Activated CD8-positive, alpha-beta memory T cell treated with anti-CD3 and anti-CD28 coated beads, Interleukin-2, amount 50 U/mL, for 24 hours (primary cell): ENCODE results near the gene CLNK.

Source experiments
- DNase-seq: peaks from one replicate; pipeline ENCODE4 v3.0.0-alpha.2; 2020; ENCODE audit errors: extremely low read depth

CLNK gene

GRCh38 chr4:10701702-10702460, 17.3 kb upstream of the CLNK start:
- no peak for DNase-seq

- DNase-seq, result no peak
Measured at GRCh38 chr4:10701161-10701560, 16.6 kb upstream of the CLNK start.

DNA sequence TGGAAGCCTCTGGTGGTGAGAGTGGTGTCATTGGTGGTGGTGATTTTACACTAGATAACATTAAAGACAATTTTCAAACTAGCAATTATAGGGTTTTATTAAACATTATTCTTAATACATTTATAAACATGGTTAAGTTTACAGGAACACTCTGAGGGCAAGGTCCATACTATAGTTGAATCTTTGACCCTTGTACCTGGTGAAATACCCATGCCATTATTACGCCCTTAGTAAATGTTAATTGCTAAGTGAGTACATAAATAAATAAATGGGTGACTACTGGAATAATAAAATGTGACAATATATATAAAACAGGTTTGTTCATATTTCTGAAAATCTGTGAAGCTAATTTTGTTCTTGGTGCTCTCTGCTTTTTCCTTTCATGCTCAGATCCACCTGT, 13.6 kb upstream of the CLNK start:
- DNase-seq, result no peak

DNA sequence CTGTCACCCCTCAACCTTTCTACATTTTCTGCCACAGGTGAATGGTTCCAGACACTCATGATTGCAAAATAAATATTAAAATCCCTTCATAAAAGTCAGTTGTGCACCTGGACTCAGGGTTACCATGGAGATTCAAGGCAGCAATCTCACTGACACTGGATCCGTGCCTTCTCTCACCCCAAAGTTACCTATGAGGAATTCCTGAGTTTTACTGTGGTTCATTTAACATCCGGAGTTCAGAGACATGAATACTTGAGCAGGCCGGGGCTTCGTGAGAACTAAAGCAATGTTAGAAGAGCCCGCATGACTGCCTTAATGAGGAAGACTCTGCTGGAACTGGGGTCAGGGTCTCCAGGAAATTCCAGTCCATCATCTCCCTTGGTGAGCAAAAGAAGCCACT, 12.5 kb upstream of the CLNK start:
- no peak for DNase-seq

DNA sequence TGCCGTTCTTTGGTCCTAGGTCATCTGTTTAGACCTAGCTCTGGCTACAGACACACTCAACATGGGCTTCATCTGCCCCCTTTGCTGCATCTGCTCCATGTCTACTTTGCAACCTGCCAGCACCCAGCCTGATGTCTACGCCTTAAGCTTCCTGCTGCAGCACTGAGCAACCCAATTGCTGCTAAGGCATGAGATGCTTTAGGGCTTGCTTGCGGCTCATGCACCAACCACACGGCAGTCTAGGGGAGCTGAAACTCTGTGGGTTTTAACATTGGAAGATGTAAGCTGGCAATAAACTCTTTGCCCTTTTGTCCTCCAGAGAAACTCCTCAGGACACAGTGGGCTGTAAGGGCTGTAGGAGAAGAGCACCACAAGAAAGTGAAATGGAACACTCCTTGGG, 11.7 kb upstream of the CLNK start:
- no peak for DNase-seq

GRCh38 chr4:10694828-10695209, 10.3 kb upstream of the CLNK start:
- DNase-seq, result no peak

- no peak for DNase-seq
Measured at GRCh38 chr4:10694151-10694827, 9.7 kb upstream of the CLNK start.

DNA sequence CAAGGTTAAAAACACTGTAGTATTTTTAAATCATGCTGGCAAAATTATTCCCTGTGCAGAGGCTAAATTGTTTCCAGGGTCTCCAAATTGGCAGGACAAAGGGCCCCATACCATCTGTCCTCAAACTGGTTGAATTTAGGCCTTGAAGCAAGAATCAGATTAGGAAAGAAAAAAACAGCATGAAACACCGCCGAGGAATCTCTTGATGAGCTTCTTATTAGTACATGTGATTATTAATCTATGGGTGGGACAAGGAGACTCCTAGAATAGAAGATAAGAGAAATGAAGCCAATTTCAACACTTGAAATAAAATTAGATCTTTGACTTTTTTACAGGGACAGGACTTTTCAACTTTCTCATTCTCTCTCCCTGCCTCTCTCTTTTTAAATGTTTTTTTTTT, 7.1 kb upstream of the CLNK start:
- DNase-seq, result no peak

- DNase-seq, result no peak
Measured at GRCh38 chr4:10690185-10690907, 5.8 kb upstream of the CLNK start.

DNA sequence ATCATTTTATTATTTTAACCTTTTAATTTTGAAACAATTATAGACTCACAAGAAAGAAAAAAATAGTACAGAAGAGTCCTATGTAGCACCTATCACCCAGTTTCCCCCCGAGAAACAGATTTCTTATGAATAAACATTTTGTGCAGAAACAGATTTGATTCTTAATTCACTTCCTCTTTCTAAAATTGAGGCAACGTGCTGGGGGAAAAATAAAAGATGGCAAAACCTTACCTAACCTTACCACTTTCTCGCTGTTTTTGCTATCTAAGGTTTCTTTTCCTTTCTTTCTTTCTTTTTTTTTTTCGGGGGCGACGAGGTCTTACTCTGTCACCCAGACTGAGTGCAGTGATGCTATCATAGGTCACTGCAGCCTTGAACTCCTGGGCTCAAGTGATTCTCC, 4.3 kb upstream of the CLNK start:
- DNase-seq, result no peak

DNA sequence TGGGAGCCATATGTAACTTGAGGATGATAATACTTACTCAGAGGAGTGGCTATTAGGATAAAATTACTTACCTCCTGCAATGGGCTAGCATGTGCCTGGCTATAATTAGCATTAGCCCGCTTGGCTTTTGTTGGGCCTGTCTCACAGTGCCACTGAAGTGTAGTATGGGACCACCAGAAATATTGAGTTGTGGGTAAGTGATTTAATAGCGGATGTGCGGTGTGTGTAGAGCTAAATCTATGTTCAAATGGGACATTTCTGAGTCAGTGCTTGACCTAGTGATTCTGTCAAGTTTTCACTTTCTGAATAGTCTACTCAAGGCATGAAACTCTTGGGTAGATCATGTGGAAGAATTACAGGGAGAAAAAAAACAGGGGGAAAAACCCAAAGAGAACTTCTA, 3.5 kb upstream of the CLNK start:
- no peak for DNase-seq

- no peak for DNase-seq
Measured at GRCh38 chr4:10687526-10687925, 3.0 kb upstream of the CLNK start.

GRCh38 chr4:10682397-10682796, 2.2 kb downstream of the CLNK start:
- no peak for DNase-seq

DNA sequence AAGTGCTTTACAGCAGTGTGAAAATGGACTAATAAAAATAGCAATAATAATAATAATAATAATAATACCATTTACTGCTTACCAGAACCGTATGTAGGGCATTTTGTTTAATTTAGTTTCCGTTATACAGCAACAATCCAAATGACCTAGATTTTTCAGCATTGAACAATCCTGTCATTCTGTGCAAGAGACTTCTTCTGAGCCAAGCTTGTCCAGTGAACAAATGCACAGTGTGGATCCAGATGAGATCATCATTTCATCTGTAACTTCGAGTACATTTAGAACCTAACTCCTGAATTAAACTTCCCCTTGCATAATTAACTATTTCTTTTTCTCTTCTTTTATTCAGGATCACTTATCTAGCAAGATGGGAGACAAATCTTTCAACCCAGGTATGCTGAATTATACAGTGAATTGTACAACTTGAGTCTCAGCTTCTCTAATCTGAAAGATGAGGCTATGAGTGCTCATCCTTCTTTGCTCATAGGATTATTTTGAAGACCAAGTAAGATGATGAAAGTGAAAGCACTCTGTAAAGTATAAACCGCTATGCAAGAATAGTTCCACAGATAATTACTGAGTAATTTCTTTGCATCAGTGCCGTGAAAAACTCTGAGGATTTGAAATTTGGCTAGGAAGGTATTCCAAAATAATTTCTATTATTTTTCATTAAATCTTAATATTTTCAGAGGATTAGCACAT, 6.6 kb downstream of the CLNK start:
- DNase-seq, result no peak

DNA sequence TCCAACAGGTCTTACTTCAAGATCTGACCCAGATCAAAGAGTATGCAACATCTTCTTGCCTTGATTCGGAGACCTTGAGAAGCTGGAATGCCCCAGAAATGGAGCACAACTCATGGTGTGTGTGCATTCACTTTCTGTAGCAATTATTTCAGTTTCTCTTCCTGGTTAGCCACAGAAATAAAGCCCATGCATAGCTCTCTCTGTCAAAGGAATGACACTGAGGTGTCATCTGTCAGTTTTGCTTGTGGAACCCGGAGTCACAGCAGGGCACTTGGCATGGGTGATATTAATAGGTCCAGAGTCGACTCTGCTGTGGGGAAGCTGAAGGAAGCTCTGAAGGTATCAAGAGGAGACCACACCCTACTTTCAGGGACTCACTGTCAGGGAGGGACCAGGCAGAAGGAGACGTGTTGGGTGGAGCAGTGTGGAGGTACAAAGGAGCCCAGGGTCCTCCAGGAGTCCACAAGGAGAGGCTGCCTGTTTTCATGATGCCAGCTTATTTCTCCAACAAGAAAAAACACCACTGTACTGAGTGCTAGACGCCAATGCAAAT, 10.7 kb downstream of the CLNK start:
- no peak for DNase-seq

GRCh38 chr4:10672379-10672778, 12.2 kb downstream of the CLNK start:
- DNase-seq, result no peak

DNA sequence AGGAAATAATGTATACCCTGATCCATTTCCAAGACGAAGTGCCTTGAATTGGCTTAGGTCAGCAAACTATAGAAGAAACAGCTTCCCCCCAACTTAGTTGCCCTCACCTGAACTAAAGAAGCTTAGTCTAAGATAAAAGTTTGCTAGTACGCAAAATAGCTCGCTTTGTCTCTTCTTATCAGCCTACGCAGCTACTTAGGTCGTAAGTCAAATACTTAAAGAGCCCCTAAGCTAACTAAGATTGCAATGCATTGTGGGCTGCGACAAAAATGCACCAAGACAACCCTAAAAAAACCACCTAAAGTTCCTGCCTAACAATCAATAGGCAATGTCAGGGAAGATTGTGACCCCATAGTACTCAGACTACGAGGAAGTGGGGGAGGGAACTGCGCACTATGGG, 12.8 kb downstream of the CLNK start:
- DNase-seq, result no peak

GRCh38 chr4:10671366-10671765, 13.2 kb downstream of the CLNK start:
- no peak for DNase-seq

GRCh38 chr4:10670321-10670720, 14.2 kb downstream of the CLNK start:
- no peak for DNase-seq

- no peak for DNase-seq
Measured at GRCh38 chr4:10667701-10668326, 16.8 kb downstream of the CLNK start.

DNA sequence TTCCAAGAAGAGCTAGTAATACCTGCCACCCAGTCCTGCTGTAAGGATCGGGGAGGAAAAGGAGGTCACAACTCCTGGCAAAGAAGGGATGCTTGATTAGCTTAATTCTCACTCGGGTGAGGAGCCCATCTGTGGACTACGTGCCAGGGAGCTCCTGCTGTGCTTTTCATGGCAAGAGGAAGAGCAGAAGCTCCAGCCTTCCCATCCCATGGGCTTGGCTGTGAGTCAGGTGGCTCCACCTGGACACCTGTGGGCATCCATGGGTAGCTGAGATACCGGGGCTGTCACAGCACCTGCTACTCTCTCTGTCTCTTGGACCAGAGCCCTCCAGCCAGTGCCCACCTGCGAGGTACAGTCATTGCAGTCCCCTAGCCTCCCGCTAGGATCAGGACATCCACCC, 18.0 kb downstream of the CLNK start:
- no peak for DNase-seq

GRCh38 chr4:10664408-10664807, 20.2 kb downstream of the CLNK start:
- DNase-seq, result no peak
